ENCODE data around the gene SOX21.

The SOX21 gene

DNA sequence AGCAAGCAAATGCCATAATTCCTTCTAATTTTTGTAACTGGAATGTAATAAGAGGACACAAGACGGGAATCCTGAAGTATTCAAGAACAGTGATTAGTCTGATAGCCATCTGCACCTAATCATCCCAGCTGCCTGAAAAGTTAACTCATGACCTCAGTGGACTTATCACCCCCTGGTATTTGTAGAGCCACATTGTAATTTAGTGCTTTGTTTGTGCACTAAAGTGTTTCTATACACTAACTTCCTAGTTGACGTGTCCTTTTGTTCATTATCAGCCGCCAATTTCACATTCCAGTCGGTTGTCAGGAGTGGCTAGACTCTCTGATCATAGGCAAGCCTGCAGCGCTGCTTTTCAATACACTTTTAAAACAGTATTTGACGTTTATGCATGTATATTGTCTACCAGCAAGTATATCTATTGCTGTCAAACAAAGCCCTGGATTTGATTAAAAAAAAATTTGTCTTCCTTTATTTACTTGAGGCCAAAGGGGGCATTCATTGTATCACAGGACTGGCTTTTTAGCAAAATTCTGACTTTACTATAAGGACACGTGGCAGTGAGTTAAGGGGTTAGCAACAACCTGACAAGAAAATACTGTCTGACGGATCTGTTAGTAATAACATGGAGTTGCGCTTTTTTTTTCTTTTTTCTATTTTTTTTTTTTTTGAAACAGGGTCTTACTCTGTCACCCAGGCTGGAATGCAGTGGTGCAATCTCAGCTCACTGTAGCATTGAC, 10.4 kb upstream of the SOX21 start:
- TF ChIP-seq SIN3A (IDR thresholded peaks at IDR 0.05; ENCODE audit: borderline replicate concordance, insufficient read depth, low read length) (no peak), FOXP2 (optimal IDR thresholded peaks at IDR 0.05; ENCODE audit: borderline replicate concordance, extremely low read depth, extremely low read length, insufficient read depth) (no peak), TAF1 (IDR thresholded peaks at IDR 0.05; ENCODE audit: borderline replicate concordance, insufficient read depth, low read length) (no peak), POLR2AphosphoS5 (IDR thresholded peaks at IDR 0.05; ENCODE audit: low read depth, low read length) (no peak)
- TF ChIP-seq, protein P1, sequence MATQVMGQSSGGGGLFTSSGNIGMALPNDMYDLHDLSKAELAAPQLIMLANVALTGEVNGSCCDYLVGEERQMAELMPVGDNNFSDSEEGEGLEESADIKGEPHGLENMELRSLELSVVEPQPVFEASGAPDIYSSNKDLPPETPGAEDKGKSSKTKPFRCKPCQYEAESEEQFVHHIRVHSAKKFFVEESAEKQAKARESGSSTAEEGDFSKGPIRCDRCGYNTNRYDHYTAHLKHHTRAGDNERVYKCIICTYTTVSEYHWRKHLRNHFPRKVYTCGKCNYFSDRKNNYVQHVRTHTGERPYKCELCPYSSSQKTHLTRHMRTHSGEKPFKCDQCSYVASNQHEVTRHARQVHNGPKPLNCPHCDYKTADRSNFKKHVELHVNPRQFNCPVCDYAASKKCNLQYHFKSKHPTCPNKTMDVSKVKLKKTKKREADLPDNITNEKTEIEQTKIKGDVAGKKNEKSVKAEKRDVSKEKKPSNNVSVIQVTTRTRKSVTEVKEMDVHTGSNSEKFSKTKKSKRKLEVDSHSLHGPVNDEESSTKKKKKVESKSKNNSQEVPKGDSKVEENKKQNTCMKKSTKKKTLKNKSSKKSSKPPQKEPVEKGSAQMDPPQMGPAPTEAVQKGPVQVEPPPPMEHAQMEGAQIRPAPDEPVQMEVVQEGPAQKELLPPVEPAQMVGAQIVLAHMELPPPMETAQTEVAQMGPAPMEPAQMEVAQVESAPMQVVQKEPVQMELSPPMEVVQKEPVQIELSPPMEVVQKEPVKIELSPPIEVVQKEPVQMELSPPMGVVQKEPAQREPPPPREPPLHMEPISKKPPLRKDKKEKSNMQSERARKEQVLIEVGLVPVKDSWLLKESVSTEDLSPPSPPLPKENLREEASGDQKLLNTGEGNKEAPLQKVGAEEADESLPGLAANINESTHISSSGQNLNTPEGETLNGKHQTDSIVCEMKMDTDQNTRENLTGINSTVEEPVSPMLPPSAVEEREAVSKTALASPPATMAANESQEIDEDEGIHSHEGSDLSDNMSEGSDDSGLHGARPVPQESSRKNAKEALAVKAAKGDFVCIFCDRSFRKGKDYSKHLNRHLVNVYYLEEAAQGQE (IDR thresholded peaks at IDR 0.05; ENCODE audit: insufficient read depth in 1 of 2, low read depth in 2 of 2, low read length in 2 of 2), result no peak

DNA sequence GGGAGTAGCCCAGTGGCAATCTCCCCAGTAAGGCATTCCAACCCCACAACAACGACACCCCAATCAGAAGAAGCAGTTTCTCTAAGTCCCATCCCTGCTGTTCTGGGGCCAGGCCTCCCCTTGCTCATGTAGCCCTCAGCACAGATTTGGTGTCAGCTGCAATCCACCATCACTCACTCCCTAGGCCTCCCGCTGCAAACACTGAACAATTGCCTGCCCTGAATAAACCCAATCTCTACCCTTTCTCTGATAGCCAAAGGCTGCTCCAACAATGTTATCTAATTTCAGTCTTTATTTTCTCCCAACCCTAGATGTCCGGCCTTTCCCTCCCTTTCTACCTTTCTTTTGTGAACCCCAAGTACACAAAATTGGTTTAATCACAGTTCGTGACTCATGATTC, 5.6 kb upstream of the SOX21 start:
- no peak for TF ChIP-seq SIN3A (IDR thresholded peaks at IDR 0.05; ENCODE audit: borderline replicate concordance, insufficient read depth, low read length)

DNA sequence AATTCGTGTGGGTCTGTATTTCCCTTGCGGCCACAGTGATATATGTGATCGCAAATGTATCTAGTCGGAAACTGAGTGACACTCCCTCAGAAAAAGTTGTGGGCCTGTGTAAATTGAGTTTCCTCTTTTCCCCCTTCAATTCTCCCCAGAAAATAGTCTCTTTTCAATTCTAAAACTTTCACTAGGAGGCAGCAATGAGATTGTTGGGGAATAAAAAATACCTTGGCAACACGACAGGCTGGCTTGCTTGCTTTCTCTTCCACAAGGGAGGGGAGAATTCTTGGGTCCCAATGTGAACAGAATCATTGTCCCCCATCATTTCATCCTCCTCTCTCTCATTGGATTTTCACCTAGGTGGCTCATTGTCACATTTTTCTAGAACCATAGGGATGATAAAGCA, 3.7 kb upstream of the SOX21 start:
- TF ChIP-seq TAF1 (IDR thresholded peaks at IDR 0.05; ENCODE audit: borderline replicate concordance, insufficient read depth, low read length) (no peak), FOXP2 (optimal IDR thresholded peaks at IDR 0.05; ENCODE audit: borderline replicate concordance, extremely low read depth, extremely low read length, insufficient read depth) (no peak), POLR2AphosphoS5 (IDR thresholded peaks at IDR 0.05; ENCODE audit: low read depth, low read length) (no peak), SIN3A (IDR thresholded peaks at IDR 0.05; ENCODE audit: borderline replicate concordance, insufficient read depth, low read length) (no peak)
- TF ChIP-seq, protein P1 (IDR thresholded peaks at IDR 0.05; ENCODE audit: insufficient read depth in 1 of 2, low read depth in 2 of 2, low read length in 2 of 2), result no peak

DNA sequence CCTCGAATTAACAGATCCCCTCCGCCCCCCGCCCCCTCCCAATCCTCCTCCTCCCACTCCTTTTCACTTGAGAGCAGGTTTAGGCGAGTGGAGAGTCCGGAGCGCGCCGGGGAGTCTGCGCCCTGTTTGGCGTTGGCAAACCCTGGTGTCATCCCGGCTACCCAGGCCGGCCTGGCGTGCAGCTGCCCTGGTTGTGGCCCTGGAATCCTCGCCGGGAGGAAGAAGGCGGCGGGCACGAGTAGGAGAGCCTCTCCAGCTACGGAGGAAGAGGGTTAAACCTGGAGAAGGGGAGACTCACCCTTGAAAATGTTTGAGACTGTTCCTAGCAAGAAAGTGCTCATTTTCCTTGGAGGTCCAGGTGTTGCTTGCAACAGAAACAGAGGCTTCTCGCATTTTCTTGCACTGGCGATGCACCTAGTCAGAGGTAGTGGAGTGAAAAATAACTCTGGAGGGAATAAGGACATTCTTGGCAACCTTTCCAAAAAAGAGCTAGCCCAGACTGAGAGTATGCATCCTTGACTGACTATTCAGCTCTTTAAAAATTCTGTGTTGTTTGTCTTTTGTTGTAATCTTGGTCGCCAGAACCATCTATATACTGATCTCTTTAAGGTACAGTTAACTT, 1.3 kb upstream of the SOX21 start:
- TF ChIP-seq, protein P1 (IDR thresholded peaks at IDR 0.05; ENCODE audit: insufficient read depth in 1 of 2, low read depth in 2 of 2, low read length in 2 of 2), result no peak
- no peak for TF ChIP-seq SIN3A (IDR thresholded peaks at IDR 0.05; ENCODE audit: borderline replicate concordance, insufficient read depth, low read length)
- no peak for TF ChIP-seq FOXP2 (optimal IDR thresholded peaks at IDR 0.05; ENCODE audit: borderline replicate concordance, extremely low read depth, extremely low read length, insufficient read depth)
- TF ChIP-seq TAF1 (IDR thresholded peaks at IDR 0.05; ENCODE audit: borderline replicate concordance, insufficient read depth, low read length), result no peak
- TF ChIP-seq POLR2AphosphoS5 (IDR thresholded peaks at IDR 0.05; ENCODE audit: low read depth, low read length), result no peak

DNA sequence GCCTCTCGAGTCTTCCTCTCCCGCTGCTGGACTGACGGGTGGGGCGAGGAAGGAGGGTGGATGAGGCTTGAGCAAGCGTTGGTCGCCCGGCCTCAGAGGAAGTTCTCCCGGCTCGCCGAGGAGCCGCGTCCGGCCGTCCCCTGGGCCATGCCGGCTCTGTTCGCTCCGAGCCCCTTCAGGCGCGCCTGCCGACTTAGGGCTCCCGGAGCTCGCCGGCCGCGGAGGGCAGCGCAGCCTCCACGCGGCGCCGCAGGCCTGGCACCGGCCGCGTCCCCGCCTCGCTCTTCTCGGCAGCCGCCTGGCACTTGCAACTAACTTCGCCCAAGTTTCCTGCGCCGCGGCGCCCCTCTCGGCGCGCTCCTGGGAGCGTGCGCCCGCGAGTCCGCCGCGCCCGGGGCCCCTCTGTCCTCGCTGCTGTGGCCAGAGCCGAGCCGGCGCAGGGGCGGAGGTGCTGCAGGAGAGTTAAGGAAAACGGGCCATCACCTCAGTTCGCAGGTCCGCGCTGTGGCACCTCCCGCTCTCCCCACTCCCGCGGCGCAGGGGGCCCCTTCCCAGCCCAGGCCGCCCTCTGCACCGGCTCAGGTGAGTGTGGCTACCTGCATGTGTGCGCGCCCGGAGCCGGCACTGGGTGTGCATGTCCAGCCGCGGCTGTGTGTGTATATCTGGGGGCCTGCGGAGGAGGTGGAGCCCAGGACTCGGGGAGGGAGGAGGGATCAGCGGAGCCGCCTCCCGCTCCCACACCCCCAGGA, 641 bp upstream of the SOX21 start:
- TF ChIP-seq POLR2AphosphoS5 (IDR thresholded peaks at IDR 0.05; ENCODE audit: low read depth, low read length) (no peak), SIN3A (IDR thresholded peaks at IDR 0.05; ENCODE audit: borderline replicate concordance, insufficient read depth, low read length) (no peak), TAF1 (IDR thresholded peaks at IDR 0.05; ENCODE audit: borderline replicate concordance, insufficient read depth, low read length) (no peak), FOXP2 (optimal IDR thresholded peaks at IDR 0.05; ENCODE audit: borderline replicate concordance, extremely low read depth, extremely low read length, insufficient read depth) (no peak)
- TF ChIP-seq, protein P1 (IDR thresholded peaks at IDR 0.05; ENCODE audit: insufficient read depth in 1 of 2, low read depth in 2 of 2, low read length in 2 of 2), result no peak
